ENCODE data around the gene LRRC15.

The LRRC15 gene

DNA sequence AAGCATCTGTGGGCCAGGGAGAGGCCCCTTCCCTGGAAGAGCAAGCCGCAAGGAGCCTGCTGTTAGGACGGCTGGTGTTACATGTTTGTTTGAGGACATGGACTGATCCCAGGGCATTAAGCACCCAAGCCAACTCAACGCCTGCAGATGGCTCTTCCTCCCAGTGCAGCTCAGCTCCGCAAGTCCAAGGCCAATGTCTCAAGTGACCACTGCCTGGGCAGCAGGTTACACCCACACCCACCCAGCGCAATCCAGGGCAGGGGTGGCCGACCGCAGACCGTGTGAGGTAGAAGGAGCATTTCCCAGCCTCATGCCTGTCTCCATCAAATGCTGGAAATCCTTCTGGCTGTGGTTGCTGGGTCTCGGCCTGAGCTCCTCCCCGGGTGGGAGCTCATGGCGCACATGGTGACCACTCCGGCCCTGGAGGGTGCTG lies 15.0 kb upstream of the LRRC15 start:
- DNase-seq: no peak

DNA sequence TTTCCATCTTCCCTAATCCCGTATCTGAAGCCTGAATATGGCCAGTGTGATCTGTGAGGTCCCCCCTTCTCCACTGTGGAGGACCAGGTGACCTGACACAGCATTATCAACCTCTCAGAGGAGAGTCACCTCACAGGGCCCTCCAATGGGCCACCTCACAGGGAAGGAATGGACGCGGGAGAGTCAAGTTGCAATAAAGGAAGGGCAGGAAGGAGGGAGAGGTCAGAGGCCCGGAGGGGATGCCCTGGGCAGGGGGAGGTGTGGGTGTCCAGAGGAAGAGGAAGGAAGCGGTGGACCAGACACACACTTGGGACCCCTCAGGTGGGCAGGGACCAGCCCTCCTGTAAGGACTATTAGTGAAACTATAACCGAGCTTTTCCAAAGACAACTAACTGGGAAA lies 14.6 kb upstream of the LRRC15 start:
- no peak for DNase-seq

DNA sequence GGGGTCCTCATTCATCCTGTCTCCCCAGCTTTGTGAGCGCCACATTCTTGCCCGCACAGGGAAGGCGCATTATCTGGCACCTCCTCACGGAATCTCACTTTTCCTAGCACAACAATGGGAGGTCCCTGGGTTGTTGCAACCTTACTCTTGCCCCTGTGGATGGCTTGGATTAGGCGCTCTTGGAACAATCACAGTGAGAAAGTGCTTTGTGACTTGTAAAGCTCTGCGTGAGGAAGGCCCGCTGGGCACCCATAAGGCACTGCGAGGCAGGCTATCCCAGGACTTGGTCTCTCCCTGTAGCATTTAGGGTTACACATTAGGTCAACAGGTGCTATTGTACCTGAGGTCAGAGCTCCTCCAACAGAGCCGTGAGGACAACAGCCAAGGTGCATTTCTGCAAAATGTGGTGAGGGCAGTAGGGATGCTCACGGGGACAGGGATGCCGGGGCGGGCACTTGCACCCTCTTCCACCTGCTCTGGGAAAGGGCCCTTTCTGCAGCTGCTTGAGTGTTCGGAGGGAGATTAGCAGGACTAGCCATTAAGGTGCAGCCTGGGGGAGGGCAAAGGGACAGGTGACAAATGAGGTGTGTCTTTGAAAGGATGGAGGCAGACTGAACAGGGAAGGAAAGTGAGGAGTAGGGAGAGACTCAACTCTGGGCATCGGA lies 13.9 kb upstream of the LRRC15 start:
- no peak for DNase-seq

DNA sequence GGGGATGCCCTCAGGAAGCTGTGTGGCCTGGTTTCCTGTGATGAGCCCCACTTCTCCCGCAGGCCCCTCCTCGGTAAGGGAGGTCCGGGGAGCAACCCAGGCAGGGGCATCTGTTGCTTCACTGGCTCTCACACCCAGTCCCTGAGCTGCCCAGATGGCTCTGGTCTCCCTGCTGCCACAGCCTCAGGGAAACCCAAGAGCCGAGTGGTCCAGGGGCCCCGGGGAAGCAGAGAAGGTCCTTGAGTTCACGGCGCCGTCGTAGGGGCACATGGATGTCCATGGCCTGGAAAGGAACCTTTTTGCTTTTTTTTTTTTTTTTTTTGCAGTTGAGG lies 13.3 kb upstream of the LRRC15 start:
- DNase-seq: no peak

DNA sequence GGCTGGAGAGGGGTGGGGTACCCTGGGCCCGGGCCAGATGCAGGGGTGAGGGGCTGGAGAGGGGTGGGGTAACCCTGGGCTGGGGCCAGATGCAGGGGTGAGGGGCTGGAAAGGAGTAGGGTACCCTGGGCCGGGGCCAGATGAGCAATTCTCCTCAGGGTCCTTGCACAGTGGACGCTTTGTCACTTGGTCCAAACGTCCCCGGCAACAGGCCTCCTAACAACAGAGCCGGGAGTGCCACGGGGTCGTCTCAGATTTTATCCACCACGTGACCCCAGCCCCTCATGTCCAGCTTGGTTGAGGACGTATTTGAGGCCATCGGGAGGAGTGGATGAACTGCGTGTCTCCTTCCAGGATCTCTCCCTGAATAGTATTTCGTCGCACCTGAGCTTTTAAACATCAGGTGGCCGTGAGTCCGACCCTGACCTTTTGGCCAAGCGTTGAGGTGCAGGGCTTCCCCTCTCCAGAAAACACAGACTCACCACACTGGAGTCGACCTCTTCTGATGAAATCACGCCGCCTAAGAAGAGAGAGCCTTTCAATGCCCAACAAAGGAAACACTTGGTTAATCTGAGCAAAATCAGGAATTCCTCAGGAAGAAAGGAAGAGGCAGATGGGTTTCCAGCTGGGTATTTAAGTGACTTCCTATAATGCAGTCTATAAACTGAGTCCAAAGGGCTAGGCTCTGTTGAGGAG lies 12.8 kb upstream of the LRRC15 start:
- no peak for DNase-seq

DNA sequence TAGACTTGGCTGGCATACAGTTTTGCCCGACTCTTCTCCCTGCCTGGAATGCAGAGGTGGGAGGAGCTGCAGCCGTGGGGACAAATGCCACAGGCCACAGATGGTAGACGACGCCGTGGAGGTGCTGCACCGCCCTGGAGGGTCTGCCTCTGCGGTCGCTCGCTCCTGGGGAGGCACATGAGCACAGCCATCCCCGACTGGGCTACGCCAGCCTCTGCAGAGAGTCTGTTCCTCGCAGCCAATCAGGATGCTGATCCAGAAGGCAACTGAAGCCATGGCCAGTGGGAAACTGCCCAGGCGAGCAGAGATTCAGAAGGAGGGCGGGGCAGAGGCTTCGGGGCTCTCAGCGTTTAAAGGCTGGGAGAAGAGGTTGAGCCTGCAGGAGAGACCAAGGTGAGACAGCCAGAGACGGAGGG lies 11.9 kb upstream of the LRRC15 start:
- no peak for DNase-seq

DNA sequence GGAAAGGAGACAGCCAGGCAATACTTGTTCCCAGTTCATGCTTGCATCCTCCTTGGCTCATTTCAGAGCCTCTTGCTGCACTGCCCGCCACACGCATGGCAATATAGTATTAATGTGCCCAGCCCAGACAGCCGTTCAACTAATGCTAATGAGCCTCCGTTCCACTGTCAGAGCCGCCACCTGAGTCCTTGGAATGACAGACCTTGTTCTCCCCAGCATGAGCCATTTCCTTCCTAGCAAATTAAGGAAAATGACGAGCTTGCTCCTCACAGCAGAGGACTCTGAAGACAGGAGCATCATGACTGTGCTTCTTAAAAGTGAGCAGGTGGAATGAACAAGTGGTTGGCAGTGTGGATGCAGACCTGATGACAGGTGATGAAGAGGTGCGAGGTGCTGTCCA lies 10.8 kb upstream of the LRRC15 start:
- DNase-seq: no peak

DNA sequence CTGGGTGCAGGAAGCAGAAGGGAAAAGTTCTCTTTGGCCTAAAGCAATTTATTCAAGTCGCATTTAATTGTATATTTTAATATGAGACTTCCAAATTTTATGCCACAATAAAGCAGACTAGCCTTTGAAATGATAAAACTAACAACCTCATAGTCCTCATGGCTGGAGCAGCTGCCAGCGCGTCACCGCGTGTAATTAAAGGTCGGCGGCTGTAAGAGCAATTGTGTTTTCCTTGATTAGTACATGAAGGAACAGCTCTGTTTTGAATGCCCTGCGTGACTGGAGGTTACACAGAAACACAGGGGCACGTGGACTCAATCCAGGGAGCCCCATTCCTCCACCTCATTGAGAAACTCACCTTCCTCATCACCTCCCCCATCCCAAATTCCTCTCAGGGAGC lies 10.1 kb upstream of the LRRC15 start:
- no peak for DNase-seq

DNA sequence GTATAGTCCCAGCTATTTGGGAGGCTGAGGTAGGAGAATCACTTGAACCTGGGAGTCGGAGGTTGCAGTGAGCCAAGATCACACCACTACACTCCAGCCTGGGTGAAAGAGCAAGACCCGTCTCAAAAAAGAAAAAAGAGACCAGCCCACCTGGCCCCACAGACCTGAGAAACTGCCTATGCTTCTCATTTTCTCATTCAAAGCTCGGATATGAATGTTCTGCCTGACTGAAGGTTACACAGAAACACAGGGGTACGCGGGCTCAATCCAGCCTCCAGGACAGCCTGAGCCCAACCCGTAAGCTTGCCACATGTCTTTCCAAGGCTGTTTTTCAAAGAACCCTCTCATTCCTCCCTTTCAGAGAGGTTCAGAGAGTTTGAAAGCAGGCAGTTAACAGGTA lies 9.7 kb upstream of the LRRC15 start:
- DNase-seq: no peak

DNA sequence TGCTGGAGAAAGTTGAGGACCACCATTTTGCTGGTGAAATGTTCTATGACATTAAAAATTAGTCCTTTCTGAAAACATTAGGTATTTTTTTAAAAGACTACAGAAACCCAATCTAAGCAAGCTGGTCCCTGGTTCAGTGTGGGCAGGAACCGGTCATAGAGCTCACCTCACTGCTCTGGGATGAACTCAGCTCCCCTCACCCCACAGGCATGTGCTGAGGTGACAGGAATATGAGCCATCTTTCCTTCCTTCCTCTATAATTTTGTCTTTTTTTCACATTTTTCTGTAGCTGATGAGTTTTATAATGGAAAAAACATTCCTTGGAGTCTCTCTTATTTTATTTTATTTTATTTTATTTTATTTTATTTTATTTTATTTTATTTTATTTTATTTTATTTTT lies 8.2 kb upstream of the LRRC15 start:
- DNase-seq: no peak

DNA sequence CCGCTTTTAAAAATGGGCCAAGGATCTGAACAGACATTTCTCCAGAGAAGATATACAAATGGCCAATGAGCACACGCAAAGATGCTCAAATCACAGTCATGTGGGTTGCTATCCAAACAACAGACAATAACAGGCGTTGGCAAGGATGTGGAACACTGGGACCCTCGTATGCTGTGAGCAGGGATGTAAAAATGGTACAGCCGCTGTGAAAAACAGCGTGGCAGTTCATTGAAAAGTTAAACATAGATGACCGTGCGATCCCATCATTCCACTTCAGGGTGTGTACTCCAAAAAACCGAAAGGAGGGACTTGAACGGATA lies 6.7 kb upstream of the LRRC15 start:
- DNase-seq: no peak

DNA sequence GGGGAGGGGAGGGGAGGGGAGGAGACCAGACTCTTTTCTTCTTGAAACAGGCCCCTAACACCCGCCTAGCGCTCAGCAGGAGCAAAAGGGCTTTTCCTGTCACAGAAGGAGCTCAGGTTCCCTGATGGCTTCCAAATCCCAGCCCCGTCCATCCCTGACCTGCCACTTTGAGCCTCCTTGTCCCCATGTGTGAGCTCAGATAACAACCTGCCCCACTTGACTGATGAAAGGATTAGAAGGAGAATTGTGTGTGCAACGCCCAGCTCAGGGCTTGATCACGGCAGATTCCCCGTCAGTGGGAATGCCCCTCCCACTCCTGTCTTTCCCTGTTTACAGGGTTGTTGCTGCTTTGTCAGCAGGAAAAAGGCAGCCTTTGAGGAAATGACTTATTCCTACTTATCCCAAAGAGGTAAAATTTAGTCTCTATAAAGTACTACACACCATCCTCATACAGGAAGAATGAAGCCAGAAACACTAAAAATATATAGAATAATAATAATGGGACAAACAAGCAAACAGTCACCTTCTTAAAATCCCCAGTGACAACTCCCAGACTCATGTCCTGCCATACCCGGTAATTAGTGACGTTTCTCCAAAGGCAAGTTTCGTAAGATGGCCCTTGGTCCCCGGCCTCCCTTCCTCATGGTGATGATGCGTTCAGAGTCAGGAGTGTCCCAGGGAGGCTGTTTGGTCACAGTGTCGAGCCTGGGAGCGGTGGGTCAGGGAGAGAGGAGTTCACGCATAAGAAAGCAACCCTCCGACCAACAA lies 6.1 kb upstream of the LRRC15 start:
- DNase-seq: no peak

DNA sequence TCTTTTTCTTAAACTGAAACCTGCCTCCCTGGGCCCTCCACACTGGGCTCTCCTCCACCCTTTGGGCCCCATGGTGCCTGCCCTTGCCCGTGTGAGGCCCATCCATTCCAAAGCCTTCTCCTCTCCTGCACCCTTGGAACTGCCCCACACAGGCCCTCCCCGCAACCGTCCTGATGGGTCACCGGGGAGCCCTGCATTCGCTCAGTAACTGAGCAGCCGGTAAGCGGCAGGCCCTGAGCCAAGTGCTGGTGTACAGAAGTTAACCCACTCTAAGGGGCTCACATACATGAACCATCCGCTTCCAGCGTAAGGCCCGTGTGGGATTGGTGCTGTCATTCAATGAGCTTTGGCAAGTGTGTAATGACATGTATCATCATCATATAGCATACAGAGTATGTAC lies 5.4 kb upstream of the LRRC15 start:
- DNase-seq: no peak

DNA sequence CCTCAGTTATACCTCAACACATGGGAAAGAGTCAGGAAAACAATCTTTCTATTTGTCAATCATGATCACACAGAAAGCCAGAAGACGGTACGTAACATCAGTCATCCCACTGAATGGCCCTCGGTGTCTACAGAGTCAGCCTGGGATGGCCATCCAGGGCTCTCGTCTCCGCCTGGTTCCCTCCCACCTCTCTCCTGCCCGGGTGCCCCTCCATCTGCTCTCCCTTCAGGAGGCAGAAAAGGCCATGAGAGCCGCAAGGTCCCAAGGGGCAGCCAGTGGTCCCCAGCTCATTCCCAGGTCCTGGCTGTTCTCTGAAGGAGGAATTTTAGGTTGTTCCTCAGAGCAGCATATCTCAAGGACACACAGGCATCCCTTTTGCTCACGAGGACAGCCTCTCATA lies 4.4 kb upstream of the LRRC15 start:
- DNase-seq: no peak

DNA sequence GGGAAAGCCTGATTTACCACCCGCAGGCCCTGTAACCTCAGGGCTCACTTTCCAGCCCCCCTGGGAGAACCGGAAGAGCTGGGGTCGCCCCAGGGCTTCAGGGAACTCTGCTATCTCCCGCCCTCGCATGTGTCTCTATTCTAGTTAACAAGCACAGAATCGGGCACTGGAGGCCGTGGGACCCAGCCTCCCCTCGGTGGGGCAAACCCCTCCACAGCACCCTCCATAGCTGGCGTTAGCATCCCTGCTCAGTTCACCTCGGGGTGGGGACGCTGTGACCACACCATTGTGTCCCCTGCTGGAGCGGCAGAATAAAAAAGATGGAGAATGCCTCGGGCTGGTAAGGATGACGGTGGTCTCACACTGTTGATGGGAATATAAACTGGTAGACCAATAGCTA lies 3.5 kb upstream of the LRRC15 start:
- no peak for DNase-seq

DNA sequence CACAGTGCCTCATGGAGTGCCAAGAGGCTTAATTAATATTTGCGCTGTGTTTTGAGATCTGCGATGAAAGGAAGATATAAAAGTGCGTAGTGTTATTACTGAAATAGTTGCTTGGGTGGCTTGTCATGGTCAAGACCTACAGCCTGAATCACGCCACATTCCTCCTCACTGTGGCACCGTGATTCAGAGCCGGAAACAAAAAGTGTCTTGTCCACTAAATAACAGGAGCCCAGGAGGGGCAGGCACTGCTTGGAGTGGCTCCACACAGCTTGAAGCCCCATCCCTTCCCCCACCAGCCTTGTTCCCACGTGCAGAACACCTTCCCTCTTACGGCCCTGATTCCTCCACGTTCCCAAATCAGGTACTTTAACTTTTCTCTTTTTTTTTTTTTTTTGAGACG lies 1.2 kb upstream of the LRRC15 start:
- no peak for DNase-seq

DNA sequence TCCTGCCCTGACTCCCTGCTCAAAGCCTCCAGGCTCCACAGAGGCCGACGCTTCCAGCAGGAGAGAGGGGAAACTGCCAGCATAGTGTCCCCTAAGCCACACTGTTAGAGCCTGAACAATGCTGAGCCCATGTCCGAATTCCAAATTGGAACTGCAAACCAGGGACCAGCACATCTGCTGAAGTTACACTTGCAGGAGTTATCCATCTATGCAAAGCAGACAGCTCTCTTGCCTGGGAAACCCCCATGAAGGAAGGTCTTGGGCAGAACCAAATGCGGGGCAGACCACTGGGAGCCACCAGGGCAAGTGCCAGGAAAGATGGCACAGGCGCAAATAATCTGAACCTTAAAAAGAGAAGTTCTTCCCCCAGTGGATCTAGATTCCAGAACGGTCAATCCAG lies 625 bp downstream of the LRRC15 start:
- DNase-seq: no peak

DNA sequence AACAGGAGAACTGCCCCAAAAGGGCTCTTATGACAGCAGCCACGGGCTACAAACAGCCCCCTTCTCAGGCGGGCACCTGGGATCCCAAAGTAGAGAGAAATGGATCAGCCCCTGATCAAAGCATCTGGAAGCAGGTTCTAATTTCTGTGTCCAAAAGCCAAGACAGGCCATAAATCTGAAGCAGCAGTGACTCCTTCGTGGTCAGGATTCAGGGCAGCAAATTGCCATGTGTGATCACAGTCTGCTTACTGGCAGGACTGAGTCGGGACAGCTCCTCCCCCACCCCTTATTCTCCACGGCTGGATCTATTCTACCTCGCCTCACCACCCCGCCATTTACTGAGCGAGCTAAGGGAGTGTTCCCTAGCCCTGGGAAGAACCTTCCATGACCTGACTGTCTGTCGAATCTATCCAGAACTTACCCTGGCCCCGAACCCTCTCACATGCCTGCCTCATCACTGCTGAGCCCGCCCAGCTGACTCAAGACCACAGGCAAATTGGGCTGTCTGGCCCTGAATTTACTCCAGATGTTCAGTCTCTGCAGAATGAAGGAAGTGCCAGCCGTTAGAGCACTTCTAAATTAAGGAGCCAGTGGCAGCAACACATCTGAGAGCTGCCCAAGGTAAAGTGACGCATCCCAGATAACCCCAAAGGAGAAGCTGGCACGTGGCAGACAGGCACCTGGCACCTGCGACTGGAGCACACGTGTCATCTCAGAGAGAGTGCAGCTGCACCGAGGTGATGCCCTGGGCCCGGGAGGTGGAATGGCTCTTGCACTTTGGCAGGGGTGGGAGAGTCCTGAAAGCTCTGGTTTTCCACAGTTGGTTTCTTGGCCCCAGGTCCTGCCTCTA lies 1.3 kb downstream of the LRRC15 start:
- DNase-seq: no peak

DNA sequence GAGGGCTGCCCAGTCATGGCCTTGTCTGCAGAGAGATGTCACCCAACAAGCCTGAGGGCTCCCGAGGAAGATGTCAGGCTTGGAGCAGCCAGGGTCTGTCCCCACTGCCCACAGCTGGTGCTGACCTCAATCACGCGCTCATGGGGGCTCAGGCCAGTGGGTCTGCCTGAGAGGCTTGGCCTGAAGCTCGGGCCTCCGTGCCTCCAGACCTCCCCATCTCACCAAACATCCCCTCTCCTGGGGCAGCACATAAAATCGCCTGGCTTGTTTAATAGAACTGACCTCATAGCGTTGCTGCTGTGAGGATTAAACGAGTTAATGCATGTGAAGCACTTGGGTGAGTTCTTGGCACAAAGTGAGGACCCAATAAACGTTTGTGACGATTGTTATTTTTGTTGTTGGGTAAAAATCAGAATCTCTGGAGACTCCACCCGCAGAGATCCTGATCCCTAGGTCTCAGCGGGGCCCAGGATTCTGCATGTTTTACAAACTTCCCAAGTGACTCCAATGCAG lies 3.5 kb downstream of the LRRC15 start:
- DNase-seq: no peak

DNA sequence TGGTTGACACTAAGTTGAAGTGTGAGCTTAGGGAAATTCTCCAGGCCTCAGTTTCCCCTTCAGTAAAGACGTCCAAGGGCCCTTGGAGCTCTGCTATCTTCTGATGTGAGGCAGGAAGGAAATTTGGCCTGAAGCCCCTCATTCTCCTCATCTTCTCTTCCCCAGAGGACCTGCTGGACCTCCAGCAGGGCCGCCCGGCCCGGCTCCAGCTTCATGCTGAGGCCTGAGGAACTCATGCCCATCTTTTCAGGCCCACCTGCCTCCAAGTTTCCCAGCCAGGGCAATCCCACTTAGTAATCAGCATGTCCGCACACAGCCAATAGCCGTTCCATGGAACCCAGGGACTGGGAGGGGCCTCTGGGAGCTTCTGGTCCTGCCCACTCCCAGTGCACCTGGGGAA lies 4.0 kb downstream of the LRRC15 start:
- no peak for DNase-seq

DNA sequence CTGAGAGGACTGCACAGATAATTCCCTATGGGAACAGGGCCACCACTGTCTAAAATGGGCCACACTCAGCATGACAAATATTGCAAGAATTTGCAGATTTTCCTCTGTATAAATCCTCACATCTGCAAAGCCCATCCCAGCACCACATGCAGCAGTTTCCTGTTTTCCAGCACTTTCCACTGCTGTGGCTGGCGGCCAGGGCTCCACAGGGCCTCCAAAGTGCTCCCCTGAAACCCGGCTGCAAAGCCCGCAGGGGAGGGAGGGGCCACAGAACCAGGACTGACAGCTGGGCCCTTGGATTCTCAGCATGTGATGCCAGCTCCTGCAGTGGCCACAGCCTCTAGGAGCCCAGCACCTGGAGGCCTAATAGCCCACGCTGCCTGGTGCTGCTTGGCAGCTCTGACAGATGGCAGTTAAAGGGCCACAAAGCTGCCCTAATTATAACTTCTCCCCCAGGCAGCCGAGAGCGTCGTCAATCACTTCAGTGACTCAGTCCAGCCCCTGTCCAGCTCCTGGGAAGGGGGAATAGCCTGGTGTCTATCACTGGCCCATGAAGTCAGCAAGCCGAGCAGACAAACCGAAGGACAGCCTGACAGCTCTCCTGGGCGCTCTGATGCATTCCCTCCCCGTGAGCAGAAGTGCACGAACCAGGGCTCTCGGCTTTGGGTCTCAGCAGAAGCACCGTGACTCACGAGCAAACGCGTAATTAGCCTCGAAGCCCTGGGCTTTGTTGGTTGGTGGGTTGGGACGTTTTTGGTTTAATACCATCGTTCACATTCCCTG lies 4.7 kb downstream of the LRRC15 start:
- DNase-seq: no peak

DNA sequence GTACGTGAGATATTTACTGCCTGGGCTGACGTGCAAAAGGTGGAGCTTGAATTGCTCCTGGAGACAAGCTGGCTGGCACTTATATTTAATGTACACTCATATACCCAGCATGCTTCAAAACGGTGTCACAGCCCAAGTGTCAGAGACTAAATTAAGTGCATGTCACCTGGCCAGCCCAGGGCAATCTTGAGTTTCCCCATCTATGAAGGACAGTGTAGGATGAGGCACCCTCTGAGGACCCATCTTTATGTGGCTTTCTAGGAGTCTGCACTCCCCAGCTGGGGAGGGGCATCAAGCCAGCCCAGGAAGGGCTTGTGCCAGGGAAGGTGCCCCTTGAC lies 5.3 kb downstream of the LRRC15 start:
- DNase-seq: no peak

DNA sequence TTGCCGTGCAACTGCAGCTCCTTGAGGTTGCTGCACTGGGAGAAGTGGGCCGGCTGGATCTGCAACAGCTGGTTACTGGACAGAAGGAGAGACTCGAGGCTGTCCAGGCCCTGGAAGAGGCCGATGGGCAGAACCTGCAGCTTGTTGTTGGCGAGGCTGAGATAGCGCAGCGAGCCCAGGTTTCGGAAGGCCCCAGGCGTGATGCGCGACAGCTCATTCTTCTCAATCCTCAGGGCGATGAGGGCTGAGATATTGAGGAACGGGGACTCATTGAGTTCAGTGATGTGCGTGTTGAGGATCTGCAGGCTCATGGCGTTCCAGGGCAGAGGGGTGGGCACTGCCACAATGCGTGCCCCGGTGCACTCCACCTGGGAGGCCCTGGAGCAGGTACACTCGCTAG lies 9.0 kb downstream of the LRRC15 start:
- DNase-seq: no peak
